RWPE2 (cell line): ENCODE data around the gene SNPH.

Experiments used
- ATAC-seq: fragments of 200-7000 bp; cut with Tn5 transposase; 3 replicates; pipeline ENCODE4 v1.9.1; 2021; ENCODE audit warnings: low read depth
- DNase-seq: peaks from one replicate; pipeline ENCODE4 v3.0.0-alpha.2; 2020; ENCODE audit warnings: low spot score
- H3K27ac ChIP-seq: fragments of 450-650 bp; 2 replicates; pipeline ENCODE4 v1.5.1; 2017; ENCODE audit warnings: mild to moderate bottlenecking; ENCODE audit not compliant: poor library complexity, severe bottlenecking
- H3K27me3 ChIP-seq: fragments of 250-450 bp; sonication (Bioruptor Pico); 2 replicates; pipeline ENCODE4 v1.5.1; 2021; ENCODE audit warnings: mild to moderate bottlenecking, moderate library complexity; ENCODE audit not compliant: insufficient read depth, poor library complexity, severe bottlenecking
- H3K36me3 ChIP-seq: fragments of 250-450 bp; sonication (Bioruptor Pico); 2 replicates; pipeline ENCODE4 v1.5.1; 2020; ENCODE audit warnings: low read depth, mild to moderate bottlenecking, moderate library complexity
- H3K4me1 ChIP-seq: fragments of 250-450 bp; sonication (Bioruptor Pico); 2 replicates; pipeline ENCODE4 v1.5.1; 2021; ENCODE audit warnings: mild to moderate bottlenecking, moderate library complexity; ENCODE audit not compliant: insufficient read depth, poor library complexity, severe bottlenecking
- H3K4me3 ChIP-seq: fragments of 250-450 bp; sonication (Bioruptor Pico); 2 replicates; pipeline ENCODE4 v1.5.1; 2021; ENCODE audit warnings: mild to moderate bottlenecking, moderate library complexity; ENCODE audit not compliant: severe bottlenecking
- H3K9me3 ChIP-seq: fragments of 250-450 bp; sonication (Bioruptor Pico); 2 replicates; pipeline ENCODE4 v1.5.1; 2021; ENCODE audit warnings: mild to moderate bottlenecking, moderate library complexity; ENCODE audit not compliant: severe bottlenecking
- CTCF ChIP-seq: fragments of 450-650 bp; IDR thresholded peaks from one replicate; pipeline ENCODE4 v1.5.1; 2017; ENCODE audit warnings: mild to moderate bottlenecking, moderate library complexity; ENCODE audit not compliant: poor library complexity, severe bottlenecking

The SNPH gene

GRCh38 chr20:1225783-1226654 is 40.1 kb upstream of the SNPH start, which contains the start of gene RAD21L1:
RAD21L1 (plus strand) TSS chr20:1226044; CDS start chr20:1228454, 2,410 bp downstream.
- no peaks in the 10 kb centered on the region for H3K4me1 ChIP-seq
- peak within 1 kb of the TSS; percentile 46 for H3K4me3 ChIP-seq
- DNase-seq: peak; percentile 90
- H3K27me3 ChIP-seq: peaks cover 41% of the 10 kb centered on the region
- no peak for TF ChIP-seq CTCF
- no peaks in the 10 kb centered on the region for H3K36me3 ChIP-seq
- H3K27ac ChIP-seq: no peak within 1 kb of the TSS
- ATAC-seq: peak; percentile 64
- no peaks in the 10 kb centered on the region for H3K9me3 ChIP-seq

- no peaks in the 10 kb centered on the region for H3K36me3 ChIP-seq
- no peaks in the 10 kb centered on the region for H3K4me1 ChIP-seq
- ATAC-seq (no peak), DNase-seq (no peak)
- no peak overlapping the region for H3K4me3 ChIP-seq
- peaks cover 48% of the 10 kb centered on the region for H3K27me3 ChIP-seq
- no peaks in the 10 kb centered on the region for H3K9me3 ChIP-seq
- no peak overlapping the region for H3K27ac ChIP-seq
- no peak for TF ChIP-seq CTCF
Measured at GRCh38 chr20:1229541-1229940, 36.6 kb upstream of the SNPH start.

GRCh38 chr20:1232286-1233111 is 33.6 kb upstream of the SNPH start:
- Histone ChIP-seq H3K27ac (no peak overlapping the region), H3K4me3 (no peak overlapping the region), H3K27me3 (peaks cover 48% of the 10 kb centered on the region), H3K4me1 (no peaks in the 10 kb centered on the region), H3K36me3 (no peaks in the 10 kb centered on the region), H3K9me3 (no peaks in the 10 kb centered on the region)
- DNase-seq (no peak), ATAC-seq (no peak)
- TF ChIP-seq CTCF: no peak

- Histone ChIP-seq H3K27me3 (peaks cover 15% of the 10 kb centered on the region), H3K36me3 (no peaks in the 10 kb centered on the region), H3K4me1 (no peaks in the 10 kb centered on the region), H3K4me3 (no peak overlapping the region), H3K27ac (no peak overlapping the region), H3K9me3 (no peaks in the 10 kb centered on the region)
- no peak for ATAC-seq
- no peak for TF ChIP-seq CTCF
- no peak for DNase-seq
Measured at GRCh38 chr20:1240549-1240948, 25.5 kb upstream of the SNPH start.
